ENCODE results near the gene PLCB1.

PLCB1 gene

DNA sequence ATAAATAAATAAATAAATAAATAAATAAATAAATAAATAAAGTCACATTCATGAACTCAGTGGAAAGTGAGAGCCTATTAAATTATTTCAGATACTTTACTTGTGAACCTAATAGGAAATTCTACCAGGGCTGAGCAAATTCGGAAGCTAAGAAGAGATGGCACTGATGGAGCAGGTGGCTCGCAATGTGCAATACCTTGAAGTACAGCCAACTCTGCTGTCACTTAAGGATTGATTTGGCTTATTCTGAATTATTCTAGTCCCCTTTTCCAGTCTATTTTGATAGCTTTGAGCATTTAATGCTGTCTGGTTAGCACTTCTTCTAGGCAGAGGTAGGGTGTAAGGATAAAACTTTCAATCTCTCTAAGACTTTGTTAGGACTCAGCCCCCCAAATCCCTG, 541.0 kb downstream of the PLCB1 start:
- no peak overlapping the region for H3K9ac ChIP-seq
- H3K27me3 ChIP-seq (ENCODE audit: insufficient read depth, low read depth) = no peaks in the 10 kb centered on the region
- H3K36me3 ChIP-seq (ENCODE audit: insufficient read depth) = no peaks in the 10 kb centered on the region
- no peak overlapping the region for H2AFZ ChIP-seq (ENCODE audit: low read depth)
- no peak overlapping the region for H3K27ac ChIP-seq
- H3K4me3 ChIP-seq (IDR thresholded peaks at IDR 0.05; ENCODE audit: insufficient read depth, low read depth, low read length) = no peak overlapping the region
- TF ChIP-seq, protein P1, sequence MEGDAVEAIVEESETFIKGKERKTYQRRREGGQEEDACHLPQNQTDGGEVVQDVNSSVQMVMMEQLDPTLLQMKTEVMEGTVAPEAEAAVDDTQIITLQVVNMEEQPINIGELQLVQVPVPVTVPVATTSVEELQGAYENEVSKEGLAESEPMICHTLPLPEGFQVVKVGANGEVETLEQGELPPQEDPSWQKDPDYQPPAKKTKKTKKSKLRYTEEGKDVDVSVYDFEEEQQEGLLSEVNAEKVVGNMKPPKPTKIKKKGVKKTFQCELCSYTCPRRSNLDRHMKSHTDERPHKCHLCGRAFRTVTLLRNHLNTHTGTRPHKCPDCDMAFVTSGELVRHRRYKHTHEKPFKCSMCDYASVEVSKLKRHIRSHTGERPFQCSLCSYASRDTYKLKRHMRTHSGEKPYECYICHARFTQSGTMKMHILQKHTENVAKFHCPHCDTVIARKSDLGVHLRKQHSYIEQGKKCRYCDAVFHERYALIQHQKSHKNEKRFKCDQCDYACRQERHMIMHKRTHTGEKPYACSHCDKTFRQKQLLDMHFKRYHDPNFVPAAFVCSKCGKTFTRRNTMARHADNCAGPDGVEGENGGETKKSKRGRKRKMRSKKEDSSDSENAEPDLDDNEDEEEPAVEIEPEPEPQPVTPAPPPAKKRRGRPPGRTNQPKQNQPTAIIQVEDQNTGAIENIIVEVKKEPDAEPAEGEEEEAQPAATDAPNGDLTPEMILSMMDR (conservative IDR thresholded peaks at IDR 0.05; ENCODE audit: low read depth, low read length) = no peak
- H3K79me2 ChIP-seq (ENCODE audit: insufficient read depth, low read depth) = no peaks in the 10 kb centered on the region
- H3K4me1 ChIP-seq (ENCODE audit: low read depth, poor library complexity, severe bottlenecking) = no peaks in the 10 kb centered on the region
- no peak overlapping the region for H3K4me2 ChIP-seq
- no peaks in the 10 kb centered on the region for H4K20me1 ChIP-seq (ENCODE audit: insufficient read depth)

DNA sequence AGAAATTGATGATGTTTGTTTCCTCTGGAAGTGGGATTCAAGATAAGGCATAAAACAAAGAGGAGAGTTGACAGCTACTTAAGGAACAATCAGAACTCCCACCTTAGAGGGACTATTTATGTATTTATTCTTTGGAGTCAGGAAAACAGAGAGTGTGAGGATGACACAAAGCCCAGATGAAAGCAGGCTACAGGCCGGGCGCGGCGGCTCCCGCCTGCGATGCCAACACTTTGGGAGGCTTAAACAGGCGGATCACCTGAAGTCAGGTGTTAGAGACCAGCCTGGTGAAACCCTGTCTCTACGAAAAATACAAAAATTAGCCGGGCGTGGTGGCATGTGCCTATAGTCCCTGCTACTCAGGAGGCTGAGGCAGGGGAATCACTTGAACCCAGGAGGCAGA, 543.8 kb downstream of the PLCB1 start:
- H3K4me1 ChIP-seq (ENCODE audit: low read depth, poor library complexity, severe bottlenecking) = no peaks in the 10 kb centered on the region
- no peak overlapping the region for H3K9ac ChIP-seq
- no peak overlapping the region for H3K4me3 ChIP-seq (IDR thresholded peaks at IDR 0.05; ENCODE audit: insufficient read depth, low read depth, low read length)
- H3K79me2 ChIP-seq (ENCODE audit: insufficient read depth, low read depth) = no peaks in the 10 kb centered on the region
- no peaks in the 10 kb centered on the region for H3K36me3 ChIP-seq (ENCODE audit: insufficient read depth)
- no peak overlapping the region for H3K4me2 ChIP-seq
- TF ChIP-seq, protein P1 (conservative IDR thresholded peaks at IDR 0.05; ENCODE audit: low read depth, low read length) = no peak
- H2AFZ ChIP-seq (ENCODE audit: low read depth) = no peak overlapping the region
- no peak overlapping the region for H3K27ac ChIP-seq
- no peaks in the 10 kb centered on the region for H4K20me1 ChIP-seq (ENCODE audit: insufficient read depth)
- no peaks in the 10 kb centered on the region for H3K27me3 ChIP-seq (ENCODE audit: insufficient read depth, low read depth)

DNA sequence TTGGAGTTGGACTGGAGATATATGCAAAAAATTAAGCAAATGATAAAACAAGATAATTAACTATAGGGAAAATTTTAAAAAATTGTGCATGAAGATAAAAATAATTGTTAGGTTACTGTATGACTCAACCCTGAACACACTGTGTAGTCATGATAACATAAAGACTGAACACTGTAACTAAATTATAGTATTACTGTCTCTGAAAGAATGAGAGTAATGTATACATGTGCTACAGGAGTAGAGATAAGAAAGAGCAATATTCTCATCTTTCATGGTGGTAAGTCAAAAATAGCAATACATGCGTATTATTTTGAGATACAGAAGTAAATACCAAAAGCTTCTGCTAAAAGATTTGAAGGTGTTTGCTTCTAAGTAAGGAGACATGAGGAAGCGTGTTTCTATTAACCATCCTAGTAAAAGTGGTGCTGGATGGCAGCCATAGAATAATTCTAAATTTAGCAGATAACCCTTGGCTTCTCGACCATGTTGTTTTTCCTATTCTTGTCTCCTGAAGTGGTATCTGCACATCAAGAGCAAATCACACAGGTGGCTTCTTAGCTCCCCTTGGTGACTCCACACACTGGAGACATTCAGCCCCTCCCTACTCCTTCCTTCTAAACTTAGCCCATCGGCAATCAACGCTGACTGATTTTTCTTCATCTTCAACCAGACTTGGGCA, 546.2 kb downstream of the PLCB1 start:
- TF ChIP-seq, protein P1 (conservative IDR thresholded peaks at IDR 0.05; ENCODE audit: low read depth, low read length) = no peak
- Histone ChIP-seq H3K9ac (no peak overlapping the region), H3K4me1 (ENCODE audit: low read depth, poor library complexity, severe bottlenecking) (no peaks in the 10 kb centered on the region), H3K27ac (no peak overlapping the region), H3K4me3 (IDR thresholded peaks at IDR 0.05; ENCODE audit: insufficient read depth, low read depth, low read length) (no peak overlapping the region), H3K27me3 (ENCODE audit: insufficient read depth, low read depth) (no peaks in the 10 kb centered on the region), H3K4me2 (no peak overlapping the region), H4K20me1 (ENCODE audit: insufficient read depth) (no peaks in the 10 kb centered on the region), H3K36me3 (ENCODE audit: insufficient read depth) (no peaks in the 10 kb centered on the region), H2AFZ (ENCODE audit: low read depth) (no peak overlapping the region), H3K79me2 (ENCODE audit: insufficient read depth, low read depth) (no peaks in the 10 kb centered on the region)

DNA sequence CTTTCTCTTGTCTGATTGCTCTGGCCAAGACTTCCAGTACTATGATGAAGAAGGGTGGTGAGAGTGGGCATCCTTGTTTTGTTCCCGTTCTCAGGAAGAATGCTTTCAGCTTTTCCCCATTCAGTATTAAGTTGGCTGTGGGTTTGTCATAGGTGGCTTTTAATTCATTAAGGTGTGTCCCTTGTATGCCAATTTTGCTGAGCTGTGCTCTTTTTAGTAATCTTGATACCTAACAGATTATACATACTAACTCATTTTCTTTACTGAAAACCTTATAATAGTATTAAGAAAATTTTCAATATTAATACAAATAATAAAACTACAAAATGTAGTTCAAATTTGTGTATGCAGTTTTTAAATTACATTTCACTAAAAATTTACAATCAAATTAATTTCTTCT, 557.3 kb downstream of the PLCB1 start:
- no peak overlapping the region for H2AFZ ChIP-seq (ENCODE audit: low read depth)
- H4K20me1 ChIP-seq (ENCODE audit: insufficient read depth) = no peaks in the 10 kb centered on the region
- H3K79me2 ChIP-seq (ENCODE audit: insufficient read depth, low read depth) = no peaks in the 10 kb centered on the region

More for the DNA sequence above, 557.3 kb downstream of the PLCB1 start:
- no peak overlapping the region for H3K4me2 ChIP-seq
- H3K4me3 ChIP-seq (IDR thresholded peaks at IDR 0.05; ENCODE audit: insufficient read depth, low read depth, low read length) = no peak overlapping the region
- no peaks in the 10 kb centered on the region for H3K36me3 ChIP-seq (ENCODE audit: insufficient read depth)
- no peak overlapping the region for H3K27ac ChIP-seq
- H3K9ac ChIP-seq = no peak overlapping the region
- no peaks in the 10 kb centered on the region for H3K27me3 ChIP-seq (ENCODE audit: insufficient read depth, low read depth)
- TF ChIP-seq, protein P1 (conservative IDR thresholded peaks at IDR 0.05; ENCODE audit: low read depth, low read length) = no peak
- H3K4me1 ChIP-seq (ENCODE audit: low read depth, poor library complexity, severe bottlenecking) = no peaks in the 10 kb centered on the region

All from KMS-11 (cell line).